NCI-H510A (cell line): ENCODE measurements around the gene INHBE.
"Not testable (repeated sequence)": the region's sequence is repeated elsewhere in the genome, so short reads cannot be mapped to it uniquely, and the experiment has no call there.

ENCODE experiments used
- DNase-seq: peaks from one replicate; lab custom pipeline; 2025; lab: John Stamatoyannopoulos, UW

Gene INHBE

GRCh38 chr12:57497223-57498131 lies 42.4 kb downstream of the INHBE start:
- DNase-seq, result no peak

- DNase-seq, result no peak
These were observed 43.0 kb downstream of the INHBE start for GRCh38 chr12:57498132-57498502.

DNA sequence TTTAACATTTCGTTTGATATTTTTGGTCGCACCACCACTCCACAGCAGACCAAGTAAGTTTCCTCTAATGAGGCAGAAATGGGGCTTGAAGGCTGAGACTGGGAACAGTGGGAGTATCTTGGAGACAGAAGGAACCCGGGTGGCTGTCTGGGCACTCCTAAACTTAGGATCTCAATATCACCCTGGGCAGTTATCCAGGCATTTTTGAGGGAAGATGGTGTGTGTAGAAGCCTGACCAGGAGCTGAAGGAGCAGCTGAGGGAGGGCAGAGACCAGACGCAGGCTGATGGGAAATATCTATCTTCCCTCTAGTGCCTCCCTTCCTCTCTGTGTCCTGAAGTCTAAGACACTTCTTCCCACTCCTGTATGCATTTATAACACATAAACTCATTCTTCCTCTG lies 43.5 kb downstream of the INHBE start:
- no peak for DNase-seq

GRCh38 chr12:57500213-57500612 lies 45.1 kb downstream of the INHBE start:
- DNase-seq, result no peak

GRCh38 chr12:57502311-57502969 lies 47.3 kb downstream of the INHBE start:
- DNase-seq, result not testable (repeated sequence)

- DNase-seq, result not testable (repeated sequence)
These were observed 51.4 kb downstream of the INHBE start for GRCh38 chr12:57506541-57506940.
